HG02678 (cell line): ENCODE measurements around the gene OR2V2.

Experiments used
- ATAC-seq: cut with Tn5 transposase; IDR thresholded peaks from one replicate; pipeline ENCODE4 v1.9.1; 2021; ENCODE audit warnings: mild to moderate bottlenecking, moderate library complexity; ENCODE audit not compliant: unreplicated experiment

Gene OR2V2

GRCh38 chr5:181205761-181206649, 58.6 kb downstream of the OR2V2 start:
- ATAC-seq, result no peak

- peak; percentile 38 for ATAC-seq
Observed at GRCh38 chr5:181207214-181207959, 60.0 kb downstream of the OR2V2 start.

GRCh38 chr5:181207960-181208253, 60.5 kb downstream of the OR2V2 start:
- no peak for ATAC-seq
